Measurements from ENCODE around the gene BOC. TPM values are rescaled to one million over a fixed set of nuclear protein-coding genes. Genes with fewer than 3 reads are reported as not detected.

Gene BOC
- total and polyA plus RNA-seq, 2 of the 13 experiments (the other 11 are each of a cell fraction or from before 2014, with no cell fraction given), result 0.04 TPM; not detected in 1

DNA sequence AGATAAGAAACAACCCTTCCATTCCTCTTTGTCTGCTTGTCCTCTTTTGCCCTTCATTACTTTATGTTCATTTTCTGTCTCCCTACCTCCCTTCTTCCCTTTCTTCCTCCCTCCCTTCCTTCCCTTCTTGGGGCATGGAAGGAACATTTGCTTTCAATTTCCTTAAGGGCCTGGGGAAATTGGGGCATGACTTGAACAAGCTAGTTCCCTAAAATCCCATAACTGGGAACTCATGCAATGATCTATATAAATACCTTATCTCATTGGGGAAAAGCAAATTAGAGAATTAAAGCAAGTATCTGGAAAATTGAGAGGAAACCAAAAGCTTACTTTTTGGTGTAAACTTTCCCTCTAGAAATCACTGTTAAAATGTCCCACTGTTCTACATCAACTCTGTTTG lies 35.7 kb downstream of the BOC start:
- H3K27me3 ChIP-seq (ENCODE audit: control insufficient read depth in 1 of 2, insufficient read depth in 2 of 2, low read length in 2 of 2), result peaks cover 4 to 25% of the 10 kb centered on the region in 2 experiments; a peak in 4 of 5 replicates
- intact Hi-C loops (cut with micrococcal nuclease; ENCODE audit: unreplicated experiment) (no loop called here), in situ Hi-C loops (cut with HindIII; ENCODE audit: extremely low pct_ligation_motif_present, low pct_unique_long_range_greater_than_20kb) (no loop called here)
- H4K20me1 ChIP-seq (ENCODE audit: insufficient read depth, low read length), result no peaks in the 10 kb centered on the region
- BruUV-seq (replicated peaks), result no TSS peak
- no peak for DNase-seq (ENCODE audit: low spot score)
- TF ChIP-seq ZNF562 (CRISPR knock-in tag; IDR thresholded peaks at IDR 0.05; ENCODE audit: borderline replicate concordance), result no peak
- TF ChIP-seq KLF12 (CRISPR knock-in tag; IDR thresholded peaks at IDR 0.05; ENCODE audit: borderline replicate concordance), result no peak
- TF ChIP-seq ARHGAP35 (CRISPR knock-in tag; IDR thresholded peaks at IDR 0.05; ENCODE audit: borderline replicate concordance), result no peak
- TF ChIP-seq, protein P1, sequence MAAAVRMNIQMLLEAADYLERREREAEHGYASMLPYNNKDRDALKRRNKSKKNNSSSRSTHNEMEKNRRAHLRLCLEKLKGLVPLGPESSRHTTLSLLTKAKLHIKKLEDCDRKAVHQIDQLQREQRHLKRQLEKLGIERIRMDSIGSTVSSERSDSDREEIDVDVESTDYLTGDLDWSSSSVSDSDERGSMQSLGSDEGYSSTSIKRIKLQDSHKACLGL (CRISPR knock-in tag; IDR thresholded peaks at IDR 0.05), result no peak
- no peak for TF ChIP-seq ZNF326 (CRISPR knock-in tag; IDR thresholded peaks at IDR 0.05; ENCODE audit: borderline replicate concordance)
- TF ChIP-seq HNF4G (IDR thresholded peaks at IDR 0.05; ENCODE audit: borderline replicate concordance, low read depth, low read length), result no peak
- no peak for TF ChIP-seq HNF4G (CRISPR knock-in tag; IDR thresholded peaks at IDR 0.05; ENCODE audit: borderline replicate concordance, low read depth)
- TF ChIP-seq SP5 (CRISPR knock-in tag; IDR thresholded peaks at IDR 0.05; ENCODE audit: borderline replicate concordance, low read depth), result no peak
- TF ChIP-seq ZNF788 (CRISPR knock-in tag; IDR thresholded peaks at IDR 0.05; ENCODE audit: borderline replicate concordance), result no peak
- TF ChIP-seq ESRRA (CRISPR knock-in tag; IDR thresholded peaks at IDR 0.05; ENCODE audit: low read depth), result no peak
- H3K9me3 ChIP-seq (ENCODE audit: low read length), result no peaks in the 10 kb centered on the region
- no peak overlapping the region for H2AFZ ChIP-seq (ENCODE audit: low read length)
- H3K9ac ChIP-seq (ENCODE audit: insufficient read depth, low read depth, low read length), result no peak overlapping the region
- no peaks in the 10 kb centered on the region for H3K36me3 ChIP-seq (replicated peaks in 1 of 2; ENCODE audit: control insufficient read depth in 1 of 2, insufficient read depth in 2 of 2, low read length in 2 of 2)
- H3K79me2 ChIP-seq (ENCODE audit: insufficient read depth, low read length), result no peaks in the 10 kb centered on the region
- no peak overlapping the region for H3K4me3 ChIP-seq (replicated peaks in 1 of 3; ENCODE audit: insufficient read depth in 1 of 3, low read depth in 2 of 3, low read length in 3 of 3)
- FAIRE-seq, result no peak
- H3K4me2 ChIP-seq (ENCODE audit: low read depth, low read length), result no peak overlapping the region
- no peaks in the 10 kb centered on the region for H3K4me1 ChIP-seq (ENCODE audit: insufficient read depth, low read length)
- no peak overlapping the region for H3K27ac ChIP-seq (ENCODE audit: extremely low read length, insufficient read depth, low read length)
- ChIA-PET POLR2A (no interaction called here), CTCF (ENCODE audit: low intra/inter-chr PET ratio, low total read pairs) (no interaction called here)
- no peak for ATAC-seq

Measured in HepG2 (cell line).